DND-41 (cell line): ENCODE measurements around the gene ADARB2.

Source experiments
- ATAC-seq: fragments of 200-7000 bp; cut with Tn5 transposase; 3 replicates; pipeline ENCODE4 v1.9.1; 2021; ENCODE audit warnings: low read depth; ENCODE audit not compliant: insufficient read depth
- DNase-seq: peaks from one replicate; pipeline ENCODE4 v3.0.0-alpha.2; 2020
- H2AFZ ChIP-seq: 2 replicates; pipeline ENCODE4 v1.6.0; 2012; ENCODE audit warnings: low read depth, low read length
- H3K27ac ChIP-seq: 2 replicates; pipeline ENCODE4 v1.5.1; 2012; ENCODE audit warnings: low read length, inconsistent platforms
- H3K27me3 ChIP-seq: fragments of 200-600 bp; sonication (generic); 2 replicates; pipeline ENCODE4 v1.6.0; 2012; ENCODE audit warnings: low read length, mild to moderate bottlenecking, inconsistent platforms; ENCODE audit not compliant: insufficient read depth, poor library complexity
- H3K36me3 ChIP-seq: 2 replicates; pipeline ENCODE4 v1.5.1; 2012; ENCODE audit warnings: low read length, inconsistent platforms; ENCODE audit not compliant: insufficient read depth
- H3K4me1 ChIP-seq: 2 replicates; pipeline ENCODE4 v1.5.1; 2012; ENCODE audit warnings: mild to moderate bottlenecking, low read length; ENCODE audit not compliant: insufficient read depth
- H3K4me2 ChIP-seq: 2 replicates; pipeline ENCODE4 v1.6.0; 2012; ENCODE audit warnings: mild to moderate bottlenecking, moderate library complexity, low read length, inconsistent platforms; ENCODE audit not compliant: insufficient read depth
- H3K4me3 ChIP-seq, 2 experiments: fragments of 200-600 bp in 1 of 2; shearing (Covaris generic) in 1 of 2; 2 replicates each; pipeline ENCODE4 v1.5.1; 2012 to 2016; ENCODE audit warnings: inconsistent platforms in 2 of 2, low read length in 2 of 2, mild to moderate bottlenecking in 2 of 2, low read depth in 1 of 2, moderate library complexity in 1 of 2
- H3K79me2 ChIP-seq: 2 replicates; pipeline ENCODE4 v1.6.0; 2012; ENCODE audit warnings: low read length, inconsistent platforms; ENCODE audit not compliant: insufficient read depth
- H3K9ac ChIP-seq: 2 replicates; pipeline ENCODE4 v1.6.0; 2012; ENCODE audit warnings: low read depth, mild to moderate bottlenecking, inconsistent platforms, low read length, moderate library complexity
- H3K9me3 ChIP-seq: 2 replicates; pipeline ENCODE4 v1.5.1; 2012; ENCODE audit warnings: low read length, moderate library complexity, mild to moderate bottlenecking, inconsistent platforms; ENCODE audit not compliant: insufficient read depth, severe bottlenecking
- H4K20me1 ChIP-seq: 2 replicates; pipeline ENCODE4 v1.6.0; 2012; ENCODE audit warnings: low read length; ENCODE audit not compliant: insufficient read depth
- CTCF ChIP-seq: IDR thresholded peaks from 2 replicates; pipeline ENCODE4 v1.5.1; 2012; ENCODE audit warnings: borderline replicate concordance, low read length, moderate library complexity, mild to moderate bottlenecking; ENCODE audit not compliant: poor library complexity, severe bottlenecking; ENCODE audit errors: extremely low read depth
- EZH2 ChIP-seq: IDR thresholded peaks from 3 replicates; pipeline ENCODE4 v1.6.1; 2012; ENCODE audit warnings: borderline replicate concordance, low read depth, mild to moderate bottlenecking, moderate library complexity, low read length, inconsistent platforms; ENCODE audit not compliant: severe bottlenecking

The ADARB2 gene

DNA sequence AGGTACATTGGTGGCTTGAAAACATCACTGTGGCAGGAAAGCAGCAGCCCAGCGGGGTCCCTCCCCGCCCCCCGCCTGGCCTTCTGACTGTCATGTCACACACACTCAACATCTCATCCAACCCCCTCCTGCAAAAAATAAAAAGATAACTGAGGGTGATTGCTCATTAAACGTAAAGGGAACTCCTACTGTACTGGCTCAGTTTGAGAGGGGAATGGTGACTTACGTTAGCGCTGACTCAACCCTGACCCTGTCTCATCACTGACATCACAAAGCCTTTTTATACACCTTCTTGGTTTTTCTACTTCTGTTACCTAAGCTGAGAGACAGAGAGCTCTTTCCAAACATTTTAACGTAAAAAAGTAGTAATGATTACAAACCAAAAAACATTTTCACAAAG, 48.8 kb downstream of the ADARB2 start:
- no peak for ATAC-seq
- no peaks in the 10 kb centered on the region for H4K20me1 ChIP-seq
- no peaks in the 10 kb centered on the region for H3K4me1 ChIP-seq
- H3K27ac ChIP-seq = no peak overlapping the region
- no peak overlapping the region for H2AFZ ChIP-seq
- TF ChIP-seq EZH2 (no peak), CTCF (no peak)
- H3K4me3 ChIP-seq = no peak overlapping the region
- DNase-seq = no peak
- H3K9ac ChIP-seq = no peak overlapping the region
- peaks cover 3% of the 10 kb centered on the region for H3K27me3 ChIP-seq
- H3K79me2 ChIP-seq = no peaks in the 10 kb centered on the region
- no peaks in the 10 kb centered on the region for H3K36me3 ChIP-seq
- H3K4me2 ChIP-seq = no peak overlapping the region
- H3K9me3 ChIP-seq = no peaks in the 10 kb centered on the region

DNA sequence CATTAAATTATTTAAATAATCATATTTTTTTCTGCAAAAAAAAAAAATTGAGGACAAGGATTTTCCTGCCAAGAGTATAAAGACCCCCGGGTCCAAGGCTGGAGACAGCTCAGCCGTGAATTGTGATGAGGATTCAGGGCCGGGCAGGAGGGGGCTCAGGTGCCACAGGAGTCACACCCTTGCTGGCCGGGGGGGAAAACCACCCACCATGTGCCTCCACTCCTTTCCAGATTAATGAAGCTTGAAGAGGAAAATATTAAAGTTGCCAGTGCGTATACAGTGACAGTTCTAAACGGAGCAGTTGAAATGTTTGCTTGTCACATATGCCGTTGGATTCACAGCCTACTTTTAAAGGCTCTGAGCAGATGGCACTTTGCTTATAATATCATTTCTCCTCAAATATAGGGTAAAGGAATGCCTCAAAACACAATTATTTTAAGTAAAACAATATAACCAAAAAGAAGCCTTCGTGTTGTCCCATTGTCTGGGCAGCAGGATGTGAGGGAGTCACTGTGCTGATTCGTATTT, 49.6 kb downstream of the ADARB2 start:
- H3K9ac ChIP-seq = no peak overlapping the region
- H3K27ac ChIP-seq = no peak overlapping the region
- no peak for DNase-seq
- H3K79me2 ChIP-seq = no peaks in the 10 kb centered on the region
- no peak overlapping the region for H3K4me2 ChIP-seq
- H3K9me3 ChIP-seq = no peaks in the 10 kb centered on the region
- no peaks in the 10 kb centered on the region for H4K20me1 ChIP-seq
- peaks cover 7% of the 10 kb centered on the region for H3K27me3 ChIP-seq
- no peak overlapping the region for H2AFZ ChIP-seq
- no peak overlapping the region for H3K4me3 ChIP-seq
- ATAC-seq = no peak
- no peaks in the 10 kb centered on the region for H3K36me3 ChIP-seq
- H3K4me1 ChIP-seq = no peaks in the 10 kb centered on the region
- TF ChIP-seq CTCF (no peak), EZH2 (no peak)

DNA sequence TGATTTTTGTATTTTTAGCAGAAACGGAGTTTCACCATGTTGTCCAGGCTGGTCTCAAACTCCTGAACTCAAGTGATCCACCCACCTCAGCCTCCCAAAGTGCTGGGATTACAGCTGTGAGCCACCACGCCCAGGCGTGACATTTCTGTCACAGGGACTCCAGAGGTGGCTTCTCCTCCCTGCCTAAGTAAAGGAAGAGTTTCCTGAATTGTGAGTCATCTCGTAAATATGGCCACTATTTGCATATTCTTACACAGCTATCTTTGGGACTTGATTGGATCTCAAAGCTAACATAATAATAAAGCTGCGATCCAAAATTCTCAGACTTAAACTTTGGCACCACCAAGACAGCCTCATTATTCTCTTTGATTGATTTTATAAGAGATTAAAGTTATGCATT, 50.1 kb downstream of the ADARB2 start:
- H3K4me1 ChIP-seq = no peaks in the 10 kb centered on the region
- peaks cover 7% of the 10 kb centered on the region for H3K27me3 ChIP-seq
- no peak for DNase-seq
- H3K36me3 ChIP-seq = no peaks in the 10 kb centered on the region
- no peak overlapping the region for H3K4me3 ChIP-seq
- TF ChIP-seq EZH2 (no peak), CTCF (no peak)
- no peaks in the 10 kb centered on the region for H3K9me3 ChIP-seq
- H2AFZ ChIP-seq = no peak overlapping the region
- no peak overlapping the region for H3K9ac ChIP-seq
- no peaks in the 10 kb centered on the region for H3K79me2 ChIP-seq
- no peak overlapping the region for H3K4me2 ChIP-seq
- no peak overlapping the region for H3K27ac ChIP-seq
- no peaks in the 10 kb centered on the region for H4K20me1 ChIP-seq
- ATAC-seq = no peak

DNA sequence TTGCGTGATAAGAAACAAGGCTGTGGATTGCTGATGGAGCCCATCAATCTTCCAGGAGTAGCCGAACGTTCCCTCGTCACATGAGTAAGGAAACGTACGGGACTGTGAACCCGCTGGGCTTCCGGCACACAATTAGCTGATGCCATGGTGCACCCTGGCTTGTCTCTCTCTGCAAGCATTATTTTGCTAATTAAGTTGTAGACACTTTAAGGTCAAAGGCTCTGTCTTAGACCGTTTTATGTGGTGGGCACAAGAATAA, 50.9 kb downstream of the ADARB2 start:
- Histone ChIP-seq H3K9me3 (no peaks in the 10 kb centered on the region), H3K4me1 (no peaks in the 10 kb centered on the region), H3K36me3 (no peaks in the 10 kb centered on the region), H2AFZ (no peak overlapping the region), H4K20me1 (no peaks in the 10 kb centered on the region), H3K9ac (no peak overlapping the region), H3K27me3 (peaks cover 7% of the 10 kb centered on the region), H3K4me2 (no peak overlapping the region), H3K4me3 (no peak overlapping the region), H3K79me2 (no peaks in the 10 kb centered on the region), H3K27ac (no peak overlapping the region)
- DNase-seq (no peak), ATAC-seq (no peak)
- TF ChIP-seq CTCF (no peak), EZH2 (no peak)
